Measurements from ENCODE around the gene EIF4B.

The EIF4B gene

DNA sequence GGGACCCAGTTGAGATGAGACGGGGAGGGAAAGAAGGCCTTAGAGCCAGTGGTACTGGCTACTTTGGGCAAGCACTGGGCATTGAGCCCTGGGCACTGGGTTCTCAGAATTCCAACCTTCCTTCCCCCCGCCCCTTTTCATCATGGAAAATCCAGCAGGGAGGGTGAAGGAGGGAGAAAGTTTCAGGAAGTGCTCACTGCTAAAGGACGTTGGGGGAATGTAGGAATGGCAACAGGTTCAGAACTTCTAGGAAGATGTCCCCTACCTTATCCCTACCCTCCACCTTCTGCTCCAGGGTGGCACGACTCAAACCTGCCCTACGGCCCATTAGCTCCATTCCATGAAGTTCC, 39.4 kb downstream of the EIF4B start:
- H3K9me3 ChIP-seq: no peaks in the 10 kb centered on the region
- no peak overlapping the region for H3K27ac ChIP-seq
- H3K4me3 ChIP-seq (ENCODE audit: low read depth in 1 of 2, low read length in 1 of 2): no peak overlapping the region
- H3K4me1 ChIP-seq (ENCODE audit: control insufficient read depth in 1 of 2, insufficient read depth in 1 of 2, low read depth in 1 of 2, low read length in 1 of 2): peaks cover 12% of the 10 kb centered on the region in 2 experiments
- TF ChIP-seq CTCF (IDR thresholded peaks at IDR 0.05): no peak
- peaks cover 32% of the 10 kb centered on the region for H3K27me3 ChIP-seq
- peaks cover 3% of the 10 kb centered on the region for H3K36me3 ChIP-seq

DNA sequence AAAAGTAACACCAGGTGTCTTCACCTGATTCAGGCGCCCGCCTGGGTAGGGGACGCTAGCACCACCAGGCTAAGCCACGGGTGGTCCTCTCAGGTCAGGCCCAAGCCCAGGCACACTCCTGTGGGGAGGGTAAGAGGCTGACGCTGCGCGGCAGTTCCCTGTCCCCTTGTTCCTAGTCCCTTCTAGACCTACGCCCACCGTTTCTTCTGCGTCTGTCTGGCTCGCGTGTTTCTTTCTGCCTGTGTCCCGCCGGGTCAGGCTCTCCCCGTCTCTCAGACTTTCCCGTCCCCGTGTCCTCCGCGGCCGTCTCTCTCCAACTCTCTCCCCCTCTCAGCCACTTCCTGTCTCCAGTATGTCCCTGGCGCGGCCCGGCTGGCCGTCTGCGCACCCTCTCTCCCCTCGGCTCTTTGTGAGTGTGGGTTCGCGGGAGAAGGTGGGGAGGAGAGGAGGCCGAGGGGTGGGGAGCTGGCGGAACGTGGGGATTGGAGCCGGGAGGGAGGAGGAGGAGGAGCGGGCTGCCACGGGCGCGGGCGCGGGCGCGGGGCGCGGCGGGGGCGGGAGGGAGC, 40.5 kb downstream of the EIF4B start:
- Histone ChIP-seq H3K27ac (no peak overlapping the region), H3K4me3 (ENCODE audit: low read depth in 1 of 2, low read length in 1 of 2) (peak overlapping the region; percentile 72 to 76), H3K36me3 (peaks cover 3% of the 10 kb centered on the region), H3K4me1 (ENCODE audit: control insufficient read depth in 1 of 2, insufficient read depth in 1 of 2, low read depth in 1 of 2, low read length in 1 of 2) (peaks cover 12% of the 10 kb centered on the region in 2 experiments), H3K27me3 (peaks cover 32% of the 10 kb centered on the region), H3K9me3 (no peaks in the 10 kb centered on the region)
- TF ChIP-seq CTCF (IDR thresholded peaks at IDR 0.05): no peak

- Histone ChIP-seq H3K9me3 (no peaks in the 10 kb centered on the region), H3K4me3 (ENCODE audit: low read depth in 1 of 2, low read length in 1 of 2) (peak overlapping the region; percentile 72 to 76), H3K4me1 (ENCODE audit: control insufficient read depth in 1 of 2, insufficient read depth in 1 of 2, low read depth in 1 of 2, low read length in 1 of 2) (peaks cover 12% of the 10 kb centered on the region in 2 experiments), H3K27me3 (peaks cover 32% of the 10 kb centered on the region), H3K27ac (no peak overlapping the region), H3K36me3 (peaks cover 2% of the 10 kb centered on the region)
- no peak for TF ChIP-seq CTCF (IDR thresholded peaks at IDR 0.05)
Observed at GRCh38 chr12:53047221-53048032, 41.2 kb downstream of the EIF4B start.

GRCh38 chr12:53048033-53048779, 42.0 kb downstream of the EIF4B start:
- Histone ChIP-seq H3K4me3 (ENCODE audit: low read depth in 1 of 2, low read length in 1 of 2) (peak overlapping the region; percentile 50 to 51), H3K27me3 (peaks cover 32% of the 10 kb centered on the region), H3K36me3 (no peaks in the 10 kb centered on the region), H3K9me3 (no peaks in the 10 kb centered on the region), H3K4me1 (ENCODE audit: control insufficient read depth in 1 of 2, insufficient read depth in 1 of 2, low read depth in 1 of 2, low read length in 1 of 2) (peaks cover 12% of the 10 kb centered on the region in 2 experiments), H3K27ac (no peak overlapping the region)
- TF ChIP-seq CTCF (IDR thresholded peaks at IDR 0.05): no peak

GRCh38 chr12:53048780-53049401, 42.6 kb downstream of the EIF4B start:
- Histone ChIP-seq H3K4me3 (ENCODE audit: low read depth in 1 of 2, low read length in 1 of 2) (no peak overlapping the region), H3K27ac (no peak overlapping the region)

More at GRCh38 chr12:53048780-53049401, 42.6 kb downstream of the EIF4B start:
- peaks cover 36% of the 10 kb centered on the region for H3K27me3 ChIP-seq
- H3K4me1 ChIP-seq (ENCODE audit: control insufficient read depth in 1 of 2, insufficient read depth in 1 of 2, low read depth in 1 of 2, low read length in 1 of 2): peaks cover 16% of the 10 kb centered on the region in 2 experiments
- TF ChIP-seq CTCF (IDR thresholded peaks at IDR 0.05): no peak
- no peaks in the 10 kb centered on the region for H3K9me3 ChIP-seq
- H3K36me3 ChIP-seq: no peaks in the 10 kb centered on the region
